Measurements from ENCODE around the gene FAM20C. TPM values are rescaled to one million over a fixed set of nuclear protein-coding genes. Genes with fewer than 3 reads are reported as not detected.

FAM20C gene
- total RNA-seq, 4 donors from 2014 or later, result 43.0 to 112 (median 44.0) TPM

GRCh38 chr7:264541-265191 is 72.3 kb downstream of the FAM20C start:
- WGBS, 2 donors, result 65 to 67% methylated on average over 27 of the region's 27 CpGs
- DNase-seq (ENCODE audit: low spot score in 2 of 2), result no peak
- no peak for TF ChIP-seq POLR2A (IDR thresholded peaks at IDR 0.05)
- TF ChIP-seq, protein P1, sequence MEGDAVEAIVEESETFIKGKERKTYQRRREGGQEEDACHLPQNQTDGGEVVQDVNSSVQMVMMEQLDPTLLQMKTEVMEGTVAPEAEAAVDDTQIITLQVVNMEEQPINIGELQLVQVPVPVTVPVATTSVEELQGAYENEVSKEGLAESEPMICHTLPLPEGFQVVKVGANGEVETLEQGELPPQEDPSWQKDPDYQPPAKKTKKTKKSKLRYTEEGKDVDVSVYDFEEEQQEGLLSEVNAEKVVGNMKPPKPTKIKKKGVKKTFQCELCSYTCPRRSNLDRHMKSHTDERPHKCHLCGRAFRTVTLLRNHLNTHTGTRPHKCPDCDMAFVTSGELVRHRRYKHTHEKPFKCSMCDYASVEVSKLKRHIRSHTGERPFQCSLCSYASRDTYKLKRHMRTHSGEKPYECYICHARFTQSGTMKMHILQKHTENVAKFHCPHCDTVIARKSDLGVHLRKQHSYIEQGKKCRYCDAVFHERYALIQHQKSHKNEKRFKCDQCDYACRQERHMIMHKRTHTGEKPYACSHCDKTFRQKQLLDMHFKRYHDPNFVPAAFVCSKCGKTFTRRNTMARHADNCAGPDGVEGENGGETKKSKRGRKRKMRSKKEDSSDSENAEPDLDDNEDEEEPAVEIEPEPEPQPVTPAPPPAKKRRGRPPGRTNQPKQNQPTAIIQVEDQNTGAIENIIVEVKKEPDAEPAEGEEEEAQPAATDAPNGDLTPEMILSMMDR (IDR thresholded peaks at IDR 0.05), result no peak
- no peak for TF ChIP-seq EP300 (IDR thresholded peaks at IDR 0.05)
- no peak overlapping the region for H3K27ac ChIP-seq
- H3K4me3 ChIP-seq, result no peak overlapping the region
- no peaks in the 10 kb centered on the region for H3K27me3 ChIP-seq
- H3K36me3 ChIP-seq, result peaks cover 0 to 29% (median 0%) of the 10 kb centered on the region in 3 donors
- H3K9me3 ChIP-seq, result peaks cover 0 to 27% (median 0%) of the 10 kb centered on the region in 4 donors
- peaks cover 0 to 8% (median 0%) of the 10 kb centered on the region in 4 donors for H3K4me1 ChIP-seq

- Histone ChIP-seq H3K4me3 (no peak overlapping the region), H3K36me3 (peaks cover 0 to 22% (median 0%) of the 10 kb centered on the region in 3 donors), H3K4me1 (peaks cover 0 to 8% (median 0%) of the 10 kb centered on the region in 4 donors), H3K27ac (no peak overlapping the region), H3K27me3 (no peaks in the 10 kb centered on the region), H3K9me3 (peaks cover 0 to 27% (median 0%) of the 10 kb centered on the region in 4 donors)
- DNase-seq (ENCODE audit: low spot score in 2 of 2), result peak in 1 of 2 donors; percentile 5
- TF ChIP-seq, protein P1 (IDR thresholded peaks at IDR 0.05), result no peak
- TF ChIP-seq POLR2A (IDR thresholded peaks at IDR 0.05), result no peak
- no peak for TF ChIP-seq EP300 (IDR thresholded peaks at IDR 0.05)
- WGBS, 2 donors, result 61 to 63% methylated on average over 25 of the region's 25 CpGs
These were observed 73.0 kb downstream of the FAM20C start for GRCh38 chr7:265192-265997.

GRCh38 chr7:265998-266850 is 73.9 kb downstream of the FAM20C start:
- Histone ChIP-seq H3K4me1 (peaks cover 0 to 8% (median 0%) of the 10 kb centered on the region in 4 donors), H3K4me3 (no peak overlapping the region), H3K27me3 (no peaks in the 10 kb centered on the region), H3K27ac (no peak overlapping the region), H3K9me3 (peaks cover 0 to 26% (median 0%) of the 10 kb centered on the region in 4 donors), H3K36me3 (peaks cover 0 to 13% (median 0%) of the 10 kb centered on the region in 3 donors)
- DNase-seq (ENCODE audit: low spot score in 2 of 2), result peak in 1 of 2 donors; percentile 12
- TF ChIP-seq POLR2A (IDR thresholded peaks at IDR 0.05), result no peak
- no peak for TF ChIP-seq EP300 (IDR thresholded peaks at IDR 0.05)
- TF ChIP-seq, protein P1 (IDR thresholded peaks at IDR 0.05), result no peak
- WGBS, 2 donors, result 72 to 75% methylated on average over 8 to 21 of the region's 22 CpGs

DNA sequence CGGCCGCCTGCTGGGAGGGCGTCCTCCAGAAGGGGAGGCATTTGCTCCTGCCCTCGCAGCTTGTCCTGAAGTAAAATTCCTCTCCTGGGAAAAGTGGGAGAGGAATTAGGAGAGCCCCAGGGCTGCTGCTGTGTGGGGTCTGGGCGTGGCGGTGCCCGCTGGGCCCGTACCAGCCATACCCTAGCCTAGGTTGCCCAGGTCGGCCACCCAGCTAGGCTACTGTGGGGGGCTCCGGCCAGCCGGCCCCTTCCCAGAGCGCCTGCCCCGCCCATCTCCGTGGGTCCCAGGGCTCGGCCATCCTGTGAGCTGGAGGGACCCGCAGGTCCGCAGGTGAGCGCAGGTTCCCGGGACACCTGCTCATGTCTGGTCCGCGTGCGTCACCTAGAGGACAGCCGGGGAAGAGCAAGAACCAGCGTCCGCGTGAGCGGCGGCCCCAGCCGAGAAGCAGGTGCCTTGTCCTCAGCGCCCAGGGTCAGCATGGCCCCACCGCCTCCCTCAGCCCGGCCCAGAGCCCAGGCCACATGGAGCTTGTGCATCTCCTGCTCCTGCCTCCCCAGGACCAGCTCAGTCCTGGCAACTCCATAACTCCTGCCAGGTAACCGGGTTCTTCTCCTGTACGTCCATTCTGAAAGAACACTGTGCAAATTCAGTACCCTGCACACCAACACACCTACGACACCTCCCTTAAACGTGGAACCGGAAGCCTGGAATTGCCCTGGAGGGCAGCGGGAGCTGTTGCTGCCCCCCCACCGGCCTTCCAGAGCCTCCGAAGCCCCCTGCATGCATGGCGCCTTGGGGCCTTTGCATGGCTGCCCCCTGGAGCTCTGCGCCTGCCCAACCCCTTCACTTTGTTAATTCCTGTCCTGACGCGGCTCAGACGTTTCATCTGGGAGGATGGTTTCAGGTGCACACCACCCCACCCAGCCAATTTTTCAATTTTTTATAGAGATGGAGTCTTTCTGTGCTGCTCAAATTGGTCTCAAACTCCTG is 74.8 kb downstream of the FAM20C start:
- TF ChIP-seq EP300 (IDR thresholded peaks at IDR 0.05), result no peak
- TF ChIP-seq, protein P1 (IDR thresholded peaks at IDR 0.05), result peak in 3 of 5 experiments; percentile 12 to 43 (median 30)
- peaks cover 0 to 4% of the 10 kb centered on the region in 2 donors for H3K27me3 ChIP-seq
- H3K36me3 ChIP-seq, result peaks cover 0 to 4% (median 0%) of the 10 kb centered on the region in 3 donors
- DNase-seq (ENCODE audit: low spot score in 2 of 2), result peak; percentile 9 to 20
- H3K27ac ChIP-seq, result no peak overlapping the region
- peaks cover 0 to 8% (median 0%) of the 10 kb centered on the region in 4 donors for H3K4me1 ChIP-seq
- H3K9me3 ChIP-seq, result peaks cover 0 to 24% (median 0%) of the 10 kb centered on the region in 4 donors
- 78 to 81% methylated on average over 27 to 28 of the region's 45 CpGs for WGBS, 2 donors
- no peak overlapping the region for H3K4me3 ChIP-seq
